Natural killer cell treated with Interleukin-12 subunit alpha and Interleukin-12 subunit beta and Interleukin-15 and Interleukin-18, amount 100 ng/mL, for 72 hours (primary cell): ENCODE results near the gene RABL6. TPM values are rescaled to one million over a fixed set of nuclear protein-coding genes. Genes with fewer than 3 reads are reported as not detected.

Source experiments
- ATAC-seq, 2 donors: fragments of 150-1000 bp; cut with Tn5 transposase in 1 of 2; sonication (Bioruptor Pico), chemical (Tn5 transposase) in 1 of 2; 2 replicates each; pipeline ENCODE4 v1.10.0; 2021
- DNase-seq: peaks from one replicate; pipeline ENCODE4 v3.0.0; 2022; ENCODE audit warnings: low spot score
- H3K27ac Mint-ChIP-seq, 2 donors: 1 replicate in 1 of 2; 2 replicates in 1 of 2; pipeline ENCODE4 v1.8.0; 2022; ENCODE audit warnings: mixed read lengths in 2 of 2, mild to moderate bottlenecking in 1 of 2, moderate library complexity in 1 of 2
- H3K27me3 Mint-ChIP-seq, 2 donors: 1 replicate in 1 of 2; 2 replicates in 1 of 2; pipeline ENCODE4 v1.8.0; 2022; ENCODE audit warnings: mixed read lengths in 2 of 2
- H3K36me3 Mint-ChIP-seq: one replicate; pipeline ENCODE4 v1.8.0; 2022; ENCODE audit warnings: mixed read lengths
- H3K4me1 Mint-ChIP-seq, 2 donors: 1 replicate in 1 of 2; 2 replicates in 1 of 2; pipeline ENCODE4 v1.8.0; 2022; ENCODE audit warnings: low read depth in 2 of 2, mixed read lengths in 2 of 2, mild to moderate bottlenecking in 1 of 2
- H3K4me3 Mint-ChIP-seq: one replicate; pipeline ENCODE4 v1.8.0; 2022; ENCODE audit warnings: mixed read lengths
- H3K9me3 Mint-ChIP-seq: 2 replicates; pipeline ENCODE4 v1.8.0; 2022; ENCODE audit warnings: mixed read lengths
- total RNA-seq, 2 donors: library from RNA; stranded (reverse); gene quantifications; one replicate each; pipeline ENCODE4 v1.2.3, GENCODE V29; 2022

RABL6 gene
- total RNA-seq, 2 donors from 2014 or later, result 74.1 to 151 TPM

- H3K27ac Mint-ChIP-seq, result no peak overlapping the region
Observed at GRCh38 chr9:136890661-136891060, 82.9 kb downstream of the RABL6 start.

More at GRCh38 chr9:136890661-136891060, 82.9 kb downstream of the RABL6 start:
- Mint-ChIP-seq H3K9me3 (no peaks in the 10 kb centered on the region), H3K27me3 (no peaks in the 10 kb centered on the region), H3K4me1 (peaks cover 15 to 22% of the 10 kb centered on the region in 2 donors), H3K36me3 (peaks cover 5% of the 10 kb centered on the region), H3K4me3 (no peak overlapping the region)
- DNase-seq, result no peak
- ATAC-seq, result no peak

Other genes with a start within 250 kb of the RABL6 start
- under 1 TPM; 0.36 to 0.52 TPM for gene EGFL7, start 145.0 kb upstream of the RABL6 start, total RNA-seq
- 1 to 10 TPM; 6.1 to 8.9 TPM for gene AGPAT2, start 120.5 kb upstream of the RABL6 start, total RNA-seq
- not detected for gene DIPK1B, start 95.4 kb upstream of the RABL6 start, total RNA-seq
- gene LCN10, start 65.0 kb upstream of the RABL6 start, total RNA-seq, result under 1 TPM; 0.21 to 0.45 TPM
- gene LCN6, start 59.4 kb upstream of the RABL6 start, total RNA-seq, result not detected
- gene LCN8, start 49.7 kb upstream of the RABL6 start, total RNA-seq, result not detected
- gene LCN15, start 43.4 kb upstream of the RABL6 start, total RNA-seq, result not detected
- gene TMEM141, start 16.6 kb upstream of the RABL6 start, total RNA-seq, result 10 to 100 TPM; 31.9 to 50.5 TPM
- under 1 TPM; 0.38 to 0.45 TPM for gene CCDC183, start 11.6 kb upstream of the RABL6 start, total RNA-seq
- 10 to 100 TPM in 1 of 2 donors, 1 to 10 TPM in 1; 7.8 to 11.2 TPM for gene AJM1, start 34.5 kb downstream of the RABL6 start, total RNA-seq
- gene PHPT1, start 41.5 kb downstream of the RABL6 start, total RNA-seq, result 100 to 1,000 TPM in 1 of 2 donors, 10 to 100 TPM in 1; 71.5 to 108 TPM
- gene MAMDC4, start 44.4 kb downstream of the RABL6 start, total RNA-seq, result 10 to 100 TPM; 16.0 to 17.2 TPM
- 100 to 1,000 TPM; 299 to 453 TPM for gene EDF1, start 58.4 kb downstream of the RABL6 start, total RNA-seq
- 100 to 1,000 TPM in 1 of 2 donors, 10 to 100 TPM in 1; 55.7 to 107 TPM for gene TRAF2, start 78.6 kb downstream of the RABL6 start, total RNA-seq
- 100 to 1,000 TPM; 102 to 155 TPM for gene FBXW5, start 136.8 kb downstream of the RABL6 start, total RNA-seq
- 1 to 10 TPM; 2.4 to 2.5 TPM for gene C8G, start 137.3 kb downstream of the RABL6 start, total RNA-seq
- 1 to 10 TPM; 2.0 to 2.2 TPM for gene LCN12, start 144.3 kb downstream of the RABL6 start, total RNA-seq
- gene PTGDS, start 169.6 kb downstream of the RABL6 start, total RNA-seq, result 1 to 10 TPM; 1.7 to 4.4 TPM
- under 1 TPM in 1 of 2 donors, not detected in 1; 0.21 TPM for gene LCNL1, start 175.0 kb downstream of the RABL6 start, total RNA-seq
- 100 to 1,000 TPM in 1 of 2 donors, 10 to 100 TPM in 1; 64.0 to 118 TPM for gene PAXX, start 184.5 kb downstream of the RABL6 start, total RNA-seq
- 10 to 100 TPM in 1 of 2 donors, 1 to 10 TPM in 1; 4.3 to 38.2 TPM for gene CLIC3, start 188.6 kb downstream of the RABL6 start, total RNA-seq
- gene ABCA2, start 220.3 kb downstream of the RABL6 start, total RNA-seq, result 100 to 1,000 TPM in 1 of 2 donors, 10 to 100 TPM in 1; 77.6 to 109 TPM
- gene FUT7, start 224.1 kb downstream of the RABL6 start, total RNA-seq, result 10 to 100 TPM; 10.0 to 17.8 TPM
- 10 to 100 TPM; 11.2 to 41.7 TPM for gene NPDC1, start 238.2 kb downstream of the RABL6 start, total RNA-seq
- not detected for gene ENTPD2, start 246.1 kb downstream of the RABL6 start, total RNA-seq